WTC11 (cell line): ENCODE measurements around the gene LTA. TPM values are rescaled to one million over a fixed set of nuclear protein-coding genes. Genes with fewer than 3 reads are reported as not detected.
A peak's percentile ranks its signal among the peaks of the same experiment; 100 is the strongest.

Experiments used
- ATAC-seq: fragments of 200-7000 bp; cut with Tn5 transposase; 2 replicates; pipeline ENCODE4 v1.10.0; 2021; ENCODE audit warnings: mild to moderate bottlenecking, moderate library complexity
- CTCF ChIA-PET: fragments of 300-600 bp; sonication (Branson Sonifier 250); formaldehyde crosslinking; loops from one replicate; lab custom pipeline; 2021; ENCODE audit warnings: antibody characterized with exemption; lab: Charles Lee
- POLR2A ChIA-PET: fragments of 350-600 bp; sonication (Branson Sonifier 250); formaldehyde crosslinking; loops from one replicate; lab custom pipeline; 2021; ENCODE audit warnings: antibody characterized with exemption; lab: Charles Lee
- DNase-seq: peaks from one replicate; pipeline ENCODE4 v3.0.0; 2021; ENCODE audit warnings: low spot score
- H3K27ac Mint-ChIP-seq: 2 replicates; pipeline ENCODE4 v1.8.0; 2021; ENCODE audit warnings: mixed read lengths
- H3K27me3 Mint-ChIP-seq: 2 replicates; pipeline ENCODE4 v1.8.0; 2021; ENCODE audit warnings: low read depth, mild to moderate bottlenecking, moderate library complexity, mixed read lengths
- H3K36me3 Mint-ChIP-seq: 2 replicates; pipeline ENCODE4 v1.8.0; 2021; ENCODE audit warnings: mixed read lengths
- H3K4me1 Mint-ChIP-seq: 2 replicates; pipeline ENCODE4 v1.8.0; 2022; ENCODE audit warnings: mixed read lengths
- H3K4me3 Mint-ChIP-seq: 2 replicates; pipeline ENCODE4 v1.8.0; 2021; ENCODE audit warnings: mild to moderate bottlenecking, moderate library complexity, mixed read lengths
- H3K9me3 Mint-ChIP-seq: 2 replicates; pipeline ENCODE4 v1.8.0; 2021; ENCODE audit warnings: mixed read lengths
- ATF1 ChIP-seq: sonication (generic); formaldehyde crosslinking; IDR thresholded peaks from 2 replicates; pipeline ENCODE4 v1.8.1; 2023; ENCODE audit warnings: mild to moderate bottlenecking, moderate library complexity, missing genetic modification reagents
- CREM ChIP-seq: sonication (generic); formaldehyde crosslinking; IDR thresholded peaks from 2 replicates; pipeline ENCODE4 v1.8.1; 2022; ENCODE audit warnings: mild to moderate bottlenecking, missing genetic modification reagents, moderate library complexity
- ETV6 ChIP-seq: sonication (generic); formaldehyde crosslinking; IDR thresholded peaks from 2 replicates; pipeline ENCODE4 v1.8.1; 2022; ENCODE audit warnings: mild to moderate bottlenecking, missing genetic modification reagents
- FOXJ3 ChIP-seq: sonication (generic); formaldehyde crosslinking; IDR thresholded peaks from 2 replicates; pipeline ENCODE4 v1.9.0; 2021; ENCODE audit warnings: missing genetic modification reagents, mild to moderate bottlenecking, borderline replicate concordance
- GRHL2 ChIP-seq: fragments of 250-450 bp; sonication (Bioruptor Pico); IDR thresholded peaks from 2 replicates; pipeline ENCODE4 v1.8.0; 2022; ENCODE audit warnings: mild to moderate bottlenecking, moderate library complexity; ENCODE audit not compliant: insufficient replicate concordance, severe bottlenecking
- HMGA2 ChIP-seq: fragments of 250-450 bp; sonication (Bioruptor Pico); IDR thresholded peaks from 2 replicates; pipeline ENCODE4 v1.4.0; 2021; ENCODE audit warnings: mild to moderate bottlenecking, moderate library complexity
- JUN ChIP-seq: sonication (generic); formaldehyde crosslinking; IDR thresholded peaks from 2 replicates; pipeline ENCODE4 v1.8.0; 2023; ENCODE audit warnings: mild to moderate bottlenecking, missing genetic modification reagents
- KAT7 ChIP-seq: sonication (generic); formaldehyde crosslinking; IDR thresholded peaks from 2 replicates; pipeline ENCODE4 v1.8.1; 2023; ENCODE audit warnings: missing genetic modification reagents, mild to moderate bottlenecking, borderline replicate concordance
- NFATC4 ChIP-seq: fragments of 250-450 bp; sonication (Bioruptor Pico); IDR thresholded peaks from 2 replicates; pipeline ENCODE4 v1.9.0; 2021; ENCODE audit warnings: mild to moderate bottlenecking
- NFE2L1 ChIP-seq: sonication (generic); formaldehyde crosslinking; IDR thresholded peaks from 2 replicates; pipeline ENCODE4 v1.8.1; 2023; ENCODE audit warnings: missing genetic modification reagents
- NR2C2 ChIP-seq: sonication (generic); formaldehyde crosslinking; IDR thresholded peaks from 2 replicates; pipeline ENCODE4 v1.8.0; 2022; ENCODE audit warnings: mild to moderate bottlenecking, missing genetic modification reagents
- RELA ChIP-seq: sonication (generic); formaldehyde crosslinking; IDR thresholded peaks from 2 replicates; pipeline ENCODE4 v1.8.1; 2022; ENCODE audit warnings: missing genetic modification reagents, mild to moderate bottlenecking, borderline replicate concordance
- SP1 ChIP-seq: sonication (generic); formaldehyde crosslinking; conservative IDR thresholded peaks from 2 replicates; pipeline ENCODE4 v1.8.1; 2022; ENCODE audit warnings: missing genetic modification reagents
- TEAD1 ChIP-seq: sonication (generic); formaldehyde crosslinking; IDR thresholded peaks from 2 replicates; pipeline ENCODE4 v1.8.0; 2022; ENCODE audit warnings: mild to moderate bottlenecking, missing genetic modification reagents
- TEAD4 ChIP-seq: sonication (generic); formaldehyde crosslinking; IDR thresholded peaks from 2 replicates; pipeline ENCODE4 v1.8.0; 2022; ENCODE audit warnings: mild to moderate bottlenecking, missing genetic modification reagents
- ZNF121 ChIP-seq: sonication (generic); formaldehyde crosslinking; IDR thresholded peaks from 2 replicates; pipeline ENCODE4 v1.8.0; 2023; ENCODE audit warnings: missing genetic modification reagents
- ZNF219 ChIP-seq: sonication (generic); formaldehyde crosslinking; IDR thresholded peaks from 2 replicates; pipeline ENCODE4 v1.8.0; 2023; ENCODE audit warnings: missing genetic modification reagents, mild to moderate bottlenecking, borderline replicate concordance
- total RNA-seq: library from RNA; stranded (reverse); gene quantifications from 3 replicates; pipeline ENCODE4 v1.2.3, GENCODE V29; 2021
- TF ChIP-seq, protein P1 (sequence below): fragments of 250-450 bp; sonication (Bioruptor Pico); IDR thresholded peaks from 2 replicates; pipeline ENCODE4 v1.9.0; 2021; ENCODE audit warnings: mild to moderate bottlenecking, borderline replicate concordance
- TF ChIP-seq, protein P2 (sequence below): sonication (generic); formaldehyde crosslinking; IDR thresholded peaks from 2 replicates; pipeline ENCODE4 v1.8.1; 2022; ENCODE audit warnings: low read depth, missing genetic modification reagents, borderline replicate concordance
- TF ChIP-seq, protein P3 (sequence below): sonication (generic); formaldehyde crosslinking; IDR thresholded peaks from 2 replicates; pipeline ENCODE4 v1.8.0; 2022; ENCODE audit warnings: mild to moderate bottlenecking, missing genetic modification reagents
- TF ChIP-seq, protein P4 (sequence below): fragments of 250-450 bp; sonication (Bioruptor Pico); IDR thresholded peaks from 2 replicates; pipeline ENCODE4 v1.8.0; 2021; ENCODE audit warnings: mild to moderate bottlenecking
- TF ChIP-seq, protein P5 (sequence below): sonication (generic); formaldehyde crosslinking; IDR thresholded peaks from 2 replicates; pipeline ENCODE4 v1.8.1; 2023; ENCODE audit warnings: mild to moderate bottlenecking, missing genetic modification reagents
- TF ChIP-seq, protein P6 (sequence below): sonication (generic); formaldehyde crosslinking; IDR thresholded peaks from 2 replicates; pipeline ENCODE4 v1.8.1; 2022; ENCODE audit warnings: mild to moderate bottlenecking, missing genetic modification reagents, moderate library complexity, borderline replicate concordance
- TF ChIP-seq, protein P7 (sequence below): sonication (generic); formaldehyde crosslinking; IDR thresholded peaks from 2 replicates; pipeline ENCODE4 v1.8.1; 2023; ENCODE audit warnings: mild to moderate bottlenecking, missing genetic modification reagents, moderate library complexity
- TF ChIP-seq, protein P8 (sequence below): sonication (generic); formaldehyde crosslinking; conservative IDR thresholded peaks from 2 replicates; pipeline ENCODE4 v1.8.1; 2022; ENCODE audit warnings: mild to moderate bottlenecking, missing genetic modification reagents

The LTA gene
- total RNA-seq, 1 experiment from 2014 or later, result 0.46 TPM

DNA sequence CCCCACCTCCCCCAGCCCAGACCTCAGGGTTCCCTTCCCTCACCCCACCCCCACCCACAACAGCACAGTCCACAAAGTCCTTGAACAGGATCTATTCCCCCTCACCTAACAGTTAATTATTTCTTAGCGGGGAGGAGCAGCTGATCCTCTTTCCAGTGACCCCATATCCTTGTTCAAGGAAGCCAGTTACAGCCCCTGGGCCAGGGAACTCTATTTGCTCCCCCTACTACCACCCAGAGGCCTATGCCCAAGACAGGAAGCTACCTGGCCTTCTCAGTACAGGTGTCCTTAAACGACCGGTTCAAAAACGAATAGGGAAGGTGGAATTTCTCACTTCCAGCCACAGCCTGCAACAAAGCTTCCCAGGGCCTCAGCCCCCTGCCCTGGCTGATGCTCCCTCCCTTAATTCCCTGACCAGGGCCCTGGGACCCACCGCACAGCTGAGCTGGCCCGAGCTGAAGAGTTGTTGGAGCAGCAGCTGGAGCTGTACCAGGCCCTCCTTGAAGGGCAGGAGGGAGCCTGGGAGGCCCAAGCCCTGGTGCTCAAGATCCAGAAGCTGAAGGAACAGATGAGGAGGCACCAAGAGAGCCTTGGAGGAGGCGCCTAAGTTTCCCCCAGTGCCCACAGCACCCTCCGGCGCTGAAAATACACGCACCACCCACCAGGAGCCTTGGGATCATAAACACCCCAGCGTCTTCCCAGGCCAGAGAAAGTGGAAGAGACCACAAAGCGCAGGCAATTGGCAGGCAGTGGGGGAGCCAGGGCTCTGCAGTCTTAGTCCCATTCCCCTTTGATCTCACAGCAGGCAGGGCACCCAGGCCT, 42.5 kb upstream of the LTA start:
- Mint-ChIP-seq H3K27me3 (no peaks in the 10 kb centered on the region), H3K36me3 (peaks cover 49% of the 10 kb centered on the region), H3K4me1 (peaks cover 36% of the 10 kb centered on the region), H3K27ac (peak overlapping the region; percentile 65; the same call in 1 of the 2 replicates), H3K9me3 (no peaks in the 10 kb centered on the region), H3K4me3 (no peak overlapping the region)
- POLR2A ChIA-PET, result interaction anchor here (0.9 to 2.2 kb wide), 5 partner anchors 12 to 35 kb away, joined by 3 to 17 read pairs (median 9); partner anchors contain the start of genes ATP6V1G2, DDX39B, MICB and NFKBIL1
- CTCF ChIA-PET, result interaction anchor here (0.9 to 1.9 kb wide), 7 partner anchors 17 to 87 kb away, joined by 3 to 10 read pairs (median 3); partner anchors contain the start of genes ATP6V1G2 and MICB
- ATAC-seq, result peak; percentile 31
- DNase-seq, result no peak
- TF ChIP-seq JUN (CRISPR knock-in tag), result no peak
- TF ChIP-seq GRHL2 (CRISPR knock-in tag), result no peak
- TF ChIP-seq, protein P1, sequence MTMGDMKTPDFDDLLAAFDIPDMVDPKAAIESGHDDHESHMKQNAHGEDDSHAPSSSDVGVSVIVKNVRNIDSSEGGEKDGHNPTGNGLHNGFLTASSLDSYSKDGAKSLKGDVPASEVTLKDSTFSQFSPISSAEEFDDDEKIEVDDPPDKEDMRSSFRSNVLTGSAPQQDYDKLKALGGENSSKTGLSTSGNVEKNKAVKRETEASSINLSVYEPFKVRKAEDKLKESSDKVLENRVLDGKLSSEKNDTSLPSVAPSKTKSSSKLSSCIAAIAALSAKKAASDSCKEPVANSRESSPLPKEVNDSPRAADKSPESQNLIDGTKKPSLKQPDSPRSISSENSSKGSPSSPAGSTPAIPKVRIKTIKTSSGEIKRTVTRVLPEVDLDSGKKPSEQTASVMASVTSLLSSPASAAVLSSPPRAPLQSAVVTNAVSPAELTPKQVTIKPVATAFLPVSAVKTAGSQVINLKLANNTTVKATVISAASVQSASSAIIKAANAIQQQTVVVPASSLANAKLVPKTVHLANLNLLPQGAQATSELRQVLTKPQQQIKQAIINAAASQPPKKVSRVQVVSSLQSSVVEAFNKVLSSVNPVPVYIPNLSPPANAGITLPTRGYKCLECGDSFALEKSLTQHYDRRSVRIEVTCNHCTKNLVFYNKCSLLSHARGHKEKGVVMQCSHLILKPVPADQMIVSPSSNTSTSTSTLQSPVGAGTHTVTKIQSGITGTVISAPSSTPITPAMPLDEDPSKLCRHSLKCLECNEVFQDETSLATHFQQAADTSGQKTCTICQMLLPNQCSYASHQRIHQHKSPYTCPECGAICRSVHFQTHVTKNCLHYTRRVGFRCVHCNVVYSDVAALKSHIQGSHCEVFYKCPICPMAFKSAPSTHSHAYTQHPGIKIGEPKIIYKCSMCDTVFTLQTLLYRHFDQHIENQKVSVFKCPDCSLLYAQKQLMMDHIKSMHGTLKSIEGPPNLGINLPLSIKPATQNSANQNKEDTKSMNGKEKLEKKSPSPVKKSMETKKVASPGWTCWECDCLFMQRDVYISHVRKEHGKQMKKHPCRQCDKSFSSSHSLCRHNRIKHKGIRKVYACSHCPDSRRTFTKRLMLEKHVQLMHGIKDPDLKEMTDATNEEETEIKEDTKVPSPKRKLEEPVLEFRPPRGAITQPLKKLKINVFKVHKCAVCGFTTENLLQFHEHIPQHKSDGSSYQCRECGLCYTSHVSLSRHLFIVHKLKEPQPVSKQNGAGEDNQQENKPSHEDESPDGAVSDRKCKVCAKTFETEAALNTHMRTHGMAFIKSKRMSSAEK, result peak; percentile 71; the same call in 1 of the 2 replicates
- TF ChIP-seq KAT7 (CRISPR knock-in tag), result no peak
- TF ChIP-seq NFE2L1, result no peak
- TF ChIP-seq CREM, result no peak
- TF ChIP-seq NR2C2 (CRISPR knock-in tag), result no peak
- TF ChIP-seq, protein P2, sequence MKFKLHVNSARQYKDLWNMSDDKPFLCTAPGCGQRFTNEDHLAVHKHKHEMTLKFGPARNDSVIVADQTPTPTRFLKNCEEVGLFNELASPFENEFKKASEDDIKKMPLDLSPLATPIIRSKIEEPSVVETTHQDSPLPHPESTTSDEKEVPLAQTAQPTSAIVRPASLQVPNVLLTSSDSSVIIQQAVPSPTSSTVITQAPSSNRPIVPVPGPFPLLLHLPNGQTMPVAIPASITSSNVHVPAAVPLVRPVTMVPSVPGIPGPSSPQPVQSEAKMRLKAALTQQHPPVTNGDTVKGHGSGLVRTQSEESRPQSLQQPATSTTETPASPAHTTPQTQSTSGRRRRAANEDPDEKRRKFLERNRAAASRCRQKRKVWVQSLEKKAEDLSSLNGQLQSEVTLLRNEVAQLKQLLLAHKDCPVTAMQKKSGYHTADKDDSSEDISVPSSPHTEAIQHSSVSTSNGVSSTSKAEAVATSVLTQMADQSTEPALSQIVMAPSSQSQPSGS (CRISPR knock-in tag), result no peak
- TF ChIP-seq, protein P3, sequence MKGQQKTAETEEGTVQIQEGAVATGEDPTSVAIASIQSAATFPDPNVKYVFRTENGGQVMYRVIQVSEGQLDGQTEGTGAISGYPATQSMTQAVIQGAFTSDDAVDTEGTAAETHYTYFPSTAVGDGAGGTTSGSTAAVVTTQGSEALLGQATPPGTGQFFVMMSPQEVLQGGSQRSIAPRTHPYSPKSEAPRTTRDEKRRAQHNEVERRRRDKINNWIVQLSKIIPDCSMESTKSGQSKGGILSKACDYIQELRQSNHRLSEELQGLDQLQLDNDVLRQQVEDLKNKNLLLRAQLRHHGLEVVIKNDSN (CRISPR knock-in tag), result no peak
- no peak for TF ChIP-seq ETV6
- no peak for TF ChIP-seq RELA
- no peak for TF ChIP-seq HMGA2
- no peak for TF ChIP-seq ATF1 (CRISPR knock-in tag)
- TF ChIP-seq SP1 (CRISPR knock-in tag), result no peak
- TF ChIP-seq ZNF121 (CRISPR knock-in tag), result no peak
- TF ChIP-seq, protein P4, sequence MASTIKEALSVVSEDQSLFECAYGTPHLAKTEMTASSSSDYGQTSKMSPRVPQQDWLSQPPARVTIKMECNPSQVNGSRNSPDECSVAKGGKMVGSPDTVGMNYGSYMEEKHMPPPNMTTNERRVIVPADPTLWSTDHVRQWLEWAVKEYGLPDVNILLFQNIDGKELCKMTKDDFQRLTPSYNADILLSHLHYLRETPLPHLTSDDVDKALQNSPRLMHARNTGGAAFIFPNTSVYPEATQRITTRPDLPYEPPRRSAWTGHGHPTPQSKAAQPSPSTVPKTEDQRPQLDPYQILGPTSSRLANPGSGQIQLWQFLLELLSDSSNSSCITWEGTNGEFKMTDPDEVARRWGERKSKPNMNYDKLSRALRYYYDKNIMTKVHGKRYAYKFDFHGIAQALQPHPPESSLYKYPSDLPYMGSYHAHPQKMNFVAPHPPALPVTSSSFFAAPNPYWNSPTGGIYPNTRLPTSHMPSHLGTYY (CRISPR knock-in tag), result 0 out of 2 replicates have a peak, but pooled peaks have one; percentile 8
- TF ChIP-seq FOXJ3 (CRISPR knock-in tag), result no peak
- TF ChIP-seq TEAD4, result no peak
- TF ChIP-seq, protein P5, sequence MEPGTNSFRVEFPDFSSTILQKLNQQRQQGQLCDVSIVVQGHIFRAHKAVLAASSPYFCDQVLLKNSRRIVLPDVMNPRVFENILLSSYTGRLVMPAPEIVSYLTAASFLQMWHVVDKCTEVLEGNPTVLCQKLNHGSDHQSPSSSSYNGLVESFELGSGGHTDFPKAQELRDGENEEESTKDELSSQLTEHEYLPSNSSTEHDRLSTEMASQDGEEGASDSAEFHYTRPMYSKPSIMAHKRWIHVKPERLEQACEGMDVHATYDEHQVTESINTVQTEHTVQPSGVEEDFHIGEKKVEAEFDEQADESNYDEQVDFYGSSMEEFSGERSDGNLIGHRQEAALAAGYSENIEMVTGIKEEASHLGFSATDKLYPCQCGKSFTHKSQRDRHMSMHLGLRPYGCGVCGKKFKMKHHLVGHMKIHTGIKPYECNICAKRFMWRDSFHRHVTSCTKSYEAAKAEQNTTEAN (CRISPR knock-in tag), result no peak
- 0 out of 2 replicates have a peak, but pooled peaks have one; percentile 67 for TF ChIP-seq NFATC4 (CRISPR knock-in tag)
- no peak for TF ChIP-seq TEAD1 (CRISPR knock-in tag)
- TF ChIP-seq, protein P6, sequence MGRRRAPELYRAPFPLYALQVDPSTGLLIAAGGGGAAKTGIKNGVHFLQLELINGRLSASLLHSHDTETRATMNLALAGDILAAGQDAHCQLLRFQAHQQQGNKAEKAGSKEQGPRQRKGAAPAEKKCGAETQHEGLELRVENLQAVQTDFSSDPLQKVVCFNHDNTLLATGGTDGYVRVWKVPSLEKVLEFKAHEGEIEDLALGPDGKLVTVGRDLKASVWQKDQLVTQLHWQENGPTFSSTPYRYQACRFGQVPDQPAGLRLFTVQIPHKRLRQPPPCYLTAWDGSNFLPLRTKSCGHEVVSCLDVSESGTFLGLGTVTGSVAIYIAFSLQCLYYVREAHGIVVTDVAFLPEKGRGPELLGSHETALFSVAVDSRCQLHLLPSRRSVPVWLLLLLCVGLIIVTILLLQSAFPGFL, result no peak
- TF ChIP-seq, protein P7, sequence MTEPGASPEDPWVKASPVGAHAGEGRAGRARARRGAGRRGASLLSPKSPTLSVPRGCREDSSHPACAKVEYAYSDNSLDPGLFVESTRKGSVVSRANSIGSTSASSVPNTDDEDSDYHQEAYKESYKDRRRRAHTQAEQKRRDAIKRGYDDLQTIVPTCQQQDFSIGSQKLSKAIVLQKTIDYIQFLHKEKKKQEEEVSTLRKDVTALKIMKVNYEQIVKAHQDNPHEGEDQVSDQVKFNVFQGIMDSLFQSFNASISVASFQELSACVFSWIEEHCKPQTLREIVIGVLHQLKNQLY (CRISPR knock-in tag), result no peak
- TF ChIP-seq, protein P8, sequence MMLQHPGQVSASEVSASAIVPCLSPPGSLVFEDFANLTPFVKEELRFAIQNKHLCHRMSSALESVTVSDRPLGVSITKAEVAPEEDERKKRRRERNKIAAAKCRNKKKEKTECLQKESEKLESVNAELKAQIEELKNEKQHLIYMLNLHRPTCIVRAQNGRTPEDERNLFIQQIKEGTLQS (CRISPR knock-in tag), result no peak
- TF ChIP-seq ZNF219 (CRISPR knock-in tag), result no peak
